Erythroblast (primary cell): ENCODE data around the gene PKP4.

ENCODE experiments used
- GATA1 ChIP-seq: IDR thresholded peaks from 2 replicates; pipeline ENCODE4 v1.6.1; 2011; ENCODE audit warnings: low read depth, mild to moderate bottlenecking, control low read depth, low read length, moderate library complexity
- POLR2A ChIP-seq: IDR thresholded peaks from 2 replicates; pipeline ENCODE4 v1.6.1; 2011; ENCODE audit warnings: mild to moderate bottlenecking, low read length

DNA sequence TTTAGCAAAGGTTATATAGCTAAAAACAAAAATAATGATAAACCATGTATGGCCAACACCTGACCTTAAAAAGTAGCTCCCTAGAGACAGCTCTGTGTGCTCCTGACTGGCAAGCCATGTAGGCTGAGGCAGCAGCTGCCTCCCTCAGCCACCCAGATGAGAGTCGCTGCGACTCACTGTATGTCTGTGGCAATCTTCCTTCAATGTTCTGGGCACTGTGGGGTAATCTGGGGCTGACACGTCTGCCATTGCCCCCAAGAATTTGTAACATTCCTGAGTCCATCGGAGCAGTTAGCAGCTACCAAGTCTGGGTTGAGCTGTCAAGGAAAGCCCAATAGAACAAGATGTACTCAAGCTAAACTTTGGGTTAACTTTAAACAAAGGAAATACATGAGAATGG is 232.0 kb downstream of the PKP4 start:
- TF ChIP-seq POLR2A, result no peak
- TF ChIP-seq GATA1, result no peak
